Ovary (tissue), 10 donors: ENCODE data around the gene SMYD1. TPM values are rescaled to one million over a fixed set of nuclear protein-coding genes. Genes with fewer than 3 reads are reported as not detected.
"Not testable (repeated sequence)": the region's sequence is repeated elsewhere in the genome, so short reads cannot be mapped to it uniquely, and the experiment has no call there.

Experiments used
- DNase-seq, 5 donors: peaks; one replicate each; pipeline ENCODE4 v3.0.0-alpha.2; 2019 to 2020
- H3K27ac ChIP-seq, 2 donors: fragments of 200-600 bp; one replicate each; pipeline versions ENCODE4 v1.5.1 to v1.8.0; 2019 to 2022
- H3K27me3 ChIP-seq: fragments of 200-600 bp; one replicate; pipeline ENCODE4 v1.8.0; 2022
- H3K36me3 ChIP-seq: fragments of 200-600 bp; sonication (generic); one replicate; pipeline ENCODE4 v1.5.1; 2019
- H3K4me1 ChIP-seq: one replicate; pipeline ENCODE4 v1.8.1; 2013; ENCODE audit warnings: mild to moderate bottlenecking, moderate library complexity; ENCODE audit not compliant: insufficient read depth
- H3K4me3 ChIP-seq: fragments of 200-600 bp; sonication (generic); one replicate; pipeline ENCODE4 v1.5.1; 2017
- H3K9me3 ChIP-seq, 2 donors: fragments of 200-600 bp in 1 of 2; sonication (generic) in 1 of 2; one replicate each; pipeline versions ENCODE4 v1.5.1 to v1.8.1; 2013 to 2019; ENCODE audit warnings: mild to moderate bottlenecking in 1 of 2, moderate library complexity in 1 of 2
- EP300 ChIP-seq: sonication (generic); formaldehyde crosslinking; IDR thresholded peaks from one replicate; pipeline ENCODE4 v1.6.1; 2017; ENCODE audit warnings: antibody characterized with exemption
- POLR2A ChIP-seq: fragments of 450-650 bp; IDR thresholded peaks from one replicate; pipeline ENCODE4 v1.6.1; 2017; ENCODE audit warnings: antibody characterized with exemption, mild to moderate bottlenecking, moderate library complexity
- WGBS, 3 donors: extraction: QIAGEN DNeasy Blood & Tissue Kit in 1 of 3; methylation state at CpG; one replicate each; pipeline versions ENCODE4 v1.1.5 to v1.1.7; 2013 to 2017; 5-methylcytosine and 5-hydroxymethylcytosine counted together
- intact Hi-C, 4 donors: fragments of 100-400 bp; cut with DNase I; formaldehyde crosslinking; loops; one replicate each; pipeline versions ENCODE4 v1.11.0 to v1.15.1; 2022 to 2023
- long read RNA-seq, 3 donors: library from polyadenylated mRNA in 2 of 3; unstranded in 2 of 3; transcript quantifications; one replicate each; pipeline ENCODE4 v2.0.0 and lab custom pipeline, GENCODE V29; 2021 to 2026
- polyA plus RNA-seq, 2 donors: library from polyadenylated mRNA; stranded (reverse); fragments of 200-250 nt in 1 of 2; fragments of 350-450 nt in 1 of 2; fragmentation: Illumina TruSeq in 1 of 2; extraction: RNeasy Lipid Tissue Mini Kit (QIAGEN cat#74804) in 1 of 2; gene quantifications; one replicate each; pipeline ENCODE4 v1.2.3, GENCODE V29; 2013 to 2014
- total RNA-seq, 7 donors: library from RNA; depleted of rRNA in 2 of 7; stranded (reverse); fragments of >200 nt in 2 of 7; fragmentation: NEBNext Ultra II Directional in 3 of 7; extraction: Animal tissue kit (Norgen Biotek cat#: 25700) in 3 of 7; gene quantifications; one replicate each; pipeline versions ENCODE4 v1.1.0 to v1.2.4, GENCODE V29; 2016 to 2023
- TF ChIP-seq, protein P1 (sequence below), 3 donors: fragments of 450-650 bp in 2 of 3; fragments of 200-600 bp in 1 of 3; IDR thresholded peaks; one replicate each; pipeline versions ENCODE4 v1.5.1 to v1.8.0; 2016 to 2022; ENCODE audit warnings: antibody characterized with exemption in 3 of 3, mild to moderate bottlenecking in 1 of 3
- donor health status: DM: no; HTN: no; CAD: no; lungs with moderate emphysema.
- donor health status: DM: no; HTN: no; CAD: no.
- donor health status: Bipolar disorder and iron deficiency.
- donor health status: DM: yes; HTN: yes; CAD: no.
- donor health status: DM: no; HTN: no; CAD: no.
- donor health status: DM: yes; HTN: yes; CAD: no.

The SMYD1 gene
- under 1 TPM in 2 of 7 donors, not detected in 5; 0.05 to 0.10 TPM for total RNA-seq
- polyA plus RNA-seq, result not detected
- long read RNA-seq, donor 1, result 0 reads
- long read RNA-seq, donor 2, result 0 reads
- long read RNA-seq, donor 3, result 0 reads

DNA sequence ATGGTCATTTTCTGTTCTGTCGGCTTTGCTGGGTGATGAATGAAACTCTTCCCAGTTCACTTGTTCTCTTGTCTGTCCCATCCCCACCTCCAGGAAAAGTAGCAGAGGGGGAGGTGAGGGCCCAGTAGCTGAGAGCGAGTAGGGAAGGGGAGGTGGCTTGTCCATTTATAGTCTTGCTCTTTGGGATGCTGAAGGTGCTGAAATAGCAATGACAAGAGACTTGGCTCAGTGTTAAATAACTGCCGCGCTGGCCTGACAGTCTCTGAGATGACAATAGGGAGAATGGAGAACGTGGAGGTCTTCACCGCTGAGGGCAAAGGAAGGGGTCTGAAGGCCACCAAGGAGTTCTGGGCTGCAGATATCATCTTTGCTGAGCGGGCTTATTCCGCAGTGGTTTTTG, at the start of gene SMYD1:
Gene SMYD1, plus strand, starts transcription at position 228 of the 400 bp plus-strand sequence. Its CDS starts 40 bp downstream, at position 268.
- no peaks in the 10 kb centered on the region for H3K9me3 ChIP-seq
- H3K27me3 ChIP-seq, result no peaks in the 10 kb centered on the region
- H3K27ac ChIP-seq, result no peak within 1 kb of the TSS
- H3K4me1 ChIP-seq, result no peaks in the 10 kb centered on the region
- no peak within 1 kb of the TSS for H3K4me3 ChIP-seq
- no peak for DNase-seq
- intact Hi-C loops, result loop anchor here in 2 of 4 donors (10.0 kb wide), 2 partner anchors 97 to 107 kb away; partner anchors contain the start of gene THNSL2 (in 1 of the 2)
- no peaks in the 10 kb centered on the region for H3K36me3 ChIP-seq
- WGBS, 3 donors, result 57 to 66% (median 59%) methylated on average over 8 of the region's 8 CpGs
- TF ChIP-seq EP300 (no peak), POLR2A (no peak)
- TF ChIP-seq, protein P1, sequence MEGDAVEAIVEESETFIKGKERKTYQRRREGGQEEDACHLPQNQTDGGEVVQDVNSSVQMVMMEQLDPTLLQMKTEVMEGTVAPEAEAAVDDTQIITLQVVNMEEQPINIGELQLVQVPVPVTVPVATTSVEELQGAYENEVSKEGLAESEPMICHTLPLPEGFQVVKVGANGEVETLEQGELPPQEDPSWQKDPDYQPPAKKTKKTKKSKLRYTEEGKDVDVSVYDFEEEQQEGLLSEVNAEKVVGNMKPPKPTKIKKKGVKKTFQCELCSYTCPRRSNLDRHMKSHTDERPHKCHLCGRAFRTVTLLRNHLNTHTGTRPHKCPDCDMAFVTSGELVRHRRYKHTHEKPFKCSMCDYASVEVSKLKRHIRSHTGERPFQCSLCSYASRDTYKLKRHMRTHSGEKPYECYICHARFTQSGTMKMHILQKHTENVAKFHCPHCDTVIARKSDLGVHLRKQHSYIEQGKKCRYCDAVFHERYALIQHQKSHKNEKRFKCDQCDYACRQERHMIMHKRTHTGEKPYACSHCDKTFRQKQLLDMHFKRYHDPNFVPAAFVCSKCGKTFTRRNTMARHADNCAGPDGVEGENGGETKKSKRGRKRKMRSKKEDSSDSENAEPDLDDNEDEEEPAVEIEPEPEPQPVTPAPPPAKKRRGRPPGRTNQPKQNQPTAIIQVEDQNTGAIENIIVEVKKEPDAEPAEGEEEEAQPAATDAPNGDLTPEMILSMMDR (IDR thresholded peaks at IDR 0.05), result no peak

DNA sequence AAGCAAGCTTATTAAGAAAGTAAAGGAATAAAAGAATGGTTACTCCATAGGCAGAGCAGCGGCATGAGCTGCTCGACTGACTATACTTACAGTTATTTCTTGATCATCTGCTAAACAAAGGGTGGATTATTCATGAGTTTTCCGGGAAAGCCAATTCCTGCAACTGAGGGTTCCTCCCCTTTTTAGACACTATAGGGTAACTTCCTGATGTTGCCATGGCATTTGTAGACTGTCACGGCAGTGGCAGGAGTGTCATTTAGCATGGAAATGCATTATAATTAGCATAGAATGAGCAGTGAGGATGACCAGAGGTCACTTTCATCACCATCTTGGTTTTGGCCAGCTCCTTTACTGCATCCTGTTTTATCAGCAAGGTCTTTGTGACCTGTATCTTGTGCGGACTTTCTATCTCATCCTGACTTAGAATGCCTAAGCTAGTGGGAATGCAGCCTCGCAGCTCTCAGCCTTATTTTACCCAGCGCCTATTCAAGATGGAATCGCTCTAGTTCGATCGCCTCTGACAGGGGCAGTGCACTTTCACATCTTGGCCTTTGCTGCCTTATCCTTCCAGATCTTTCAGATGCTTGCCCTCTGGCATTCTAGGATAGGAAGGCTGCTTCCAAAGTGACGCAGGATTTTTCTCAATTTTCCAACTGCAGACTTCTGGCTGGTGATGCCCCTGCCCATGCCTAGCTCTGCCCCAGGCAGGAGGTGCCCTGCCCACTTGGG, 49.4 kb upstream of the SMYD1 start:
- H3K4me1 ChIP-seq, H3K9me3 ChIP-seq, H3K4me3 ChIP-seq, H3K36me3 ChIP-seq, DNase-seq, H3K27me3 ChIP-seq, H3K27ac ChIP-seq: not testable (repeated sequence)
- intact Hi-C loops, result loop anchor here in 1 of 4 donors (10.0 kb wide), 1 partner anchor 147 kb away; no protein-coding TSS in a partner anchor
- 84 to 89% (median 89%) methylated on average over 11 of the region's 11 CpGs for WGBS, 3 donors

DNA sequence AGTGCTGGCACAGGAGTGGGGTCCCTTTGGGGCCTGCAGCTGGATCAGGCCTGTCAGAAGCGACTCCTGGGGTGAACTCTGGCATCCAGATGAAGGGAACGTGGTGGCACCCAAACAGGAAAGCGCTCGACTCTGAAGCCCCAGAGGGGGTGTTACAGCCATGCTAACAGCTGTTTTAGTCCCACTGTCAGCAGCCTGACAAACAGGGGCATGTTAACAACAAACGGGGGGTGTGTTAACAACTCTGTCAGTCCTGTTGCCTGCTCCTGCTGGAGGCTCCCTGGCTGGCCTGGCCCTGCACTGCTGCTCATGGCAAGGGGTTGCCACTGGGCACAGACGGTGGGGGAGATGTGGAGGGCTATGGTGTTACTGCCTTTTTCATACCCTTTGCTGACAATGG, 48.7 kb upstream of the SMYD1 start:
- no peaks in the 10 kb centered on the region for H3K27me3 ChIP-seq
- no peaks in the 10 kb centered on the region for H3K4me1 ChIP-seq
- intact Hi-C loops, result loop anchor here in 1 of 4 donors (10.0 kb wide), 1 partner anchor 146 kb away; no protein-coding TSS in a partner anchor
- DNase-seq, result no peak
- WGBS, 3 donors, result 91 to 97% (median 93%) methylated on average over 6 of the region's 6 CpGs
- no peak overlapping the region for H3K27ac ChIP-seq
- H3K36me3 ChIP-seq, result no peaks in the 10 kb centered on the region
- H3K9me3 ChIP-seq, result no peaks in the 10 kb centered on the region
- TF ChIP-seq EP300, result no peak
- TF ChIP-seq POLR2A, result no peak
- TF ChIP-seq, protein P1 (IDR thresholded peaks at IDR 0.05), result no peak
- no peak overlapping the region for H3K4me3 ChIP-seq

DNA sequence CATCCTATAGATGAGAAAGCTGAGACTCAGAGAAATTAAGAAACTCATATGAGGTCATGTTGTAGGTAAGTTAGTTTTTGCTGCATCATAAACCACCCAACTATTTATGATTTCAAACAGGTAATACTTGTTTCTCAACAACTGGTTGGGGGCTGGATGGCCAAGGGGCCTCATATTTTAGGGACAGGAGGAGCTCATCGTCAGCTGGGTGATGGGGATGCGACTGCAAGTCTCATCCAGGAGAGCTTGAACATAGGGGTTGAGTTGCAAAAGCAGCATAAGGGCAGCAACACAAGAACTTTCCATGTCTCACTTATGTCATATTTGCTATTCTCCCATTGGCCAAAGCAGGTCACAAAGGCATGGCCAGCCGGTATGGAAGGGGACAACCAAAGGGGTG, 47.6 kb upstream of the SMYD1 start:
- Histone ChIP-seq H3K27me3 (no peaks in the 10 kb centered on the region), H3K4me1 (no peaks in the 10 kb centered on the region), H3K27ac (no peak overlapping the region), H3K36me3 (no peaks in the 10 kb centered on the region), H3K4me3 (no peak overlapping the region), H3K9me3 (no peaks in the 10 kb centered on the region)
- DNase-seq, result no peak
- no peak for TF ChIP-seq POLR2A
- TF ChIP-seq, protein P1 (IDR thresholded peaks at IDR 0.05), result no peak
- TF ChIP-seq EP300, result no peak
- 70 to 90% (median 84%) methylated on average over 3 of the region's 3 CpGs for WGBS, 3 donors
- intact Hi-C loops, result loop anchor here in 1 of 4 donors (10.0 kb wide), 1 partner anchor 145 kb away; no protein-coding TSS in a partner anchor

DNA sequence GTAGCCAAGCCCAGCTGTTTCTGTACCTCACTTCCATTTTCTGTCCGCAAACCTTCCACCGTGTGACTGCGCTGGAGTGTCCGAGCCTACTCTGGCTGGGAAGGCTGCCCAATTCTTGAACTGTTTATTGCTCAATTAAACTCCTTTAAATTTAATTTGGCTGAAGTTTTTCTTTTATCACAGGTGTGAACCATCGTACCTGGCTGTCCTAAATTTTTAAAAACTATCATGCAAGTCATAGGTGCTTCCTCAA, 45.0 kb upstream of the SMYD1 start:
- H3K27ac ChIP-seq, result no peak overlapping the region
- no peaks in the 10 kb centered on the region for H3K27me3 ChIP-seq
- no peaks in the 10 kb centered on the region for H3K4me1 ChIP-seq
- no peak overlapping the region for H3K4me3 ChIP-seq
- no peak for DNase-seq
- no peak for TF ChIP-seq EP300
- WGBS, 3 donors, result 81 to 90% (median 89%) methylated on average over 5 of the region's 5 CpGs
- no peaks in the 10 kb centered on the region for H3K36me3 ChIP-seq
- H3K9me3 ChIP-seq, result no peaks in the 10 kb centered on the region
- intact Hi-C loops, result no loop called here
